GM12875 (cell line): ENCODE results near the gene TMEM214.

Experiments
- H3K4me3 ChIP-seq: one replicate; pipeline ENCODE4 v1.5.1; 2011; ENCODE audit warnings: low read depth, low read length, control low read depth
- TF ChIP-seq, protein P1 (sequence below): IDR thresholded peaks from 2 replicates; pipeline ENCODE4 v1.5.1; 2011; ENCODE audit warnings: low read depth, mild to moderate bottlenecking, control low read depth, inconsistent platforms, low read length, moderate library complexity, borderline replicate concordance; ENCODE audit not compliant: insufficient read depth

The TMEM214 gene

DNA sequence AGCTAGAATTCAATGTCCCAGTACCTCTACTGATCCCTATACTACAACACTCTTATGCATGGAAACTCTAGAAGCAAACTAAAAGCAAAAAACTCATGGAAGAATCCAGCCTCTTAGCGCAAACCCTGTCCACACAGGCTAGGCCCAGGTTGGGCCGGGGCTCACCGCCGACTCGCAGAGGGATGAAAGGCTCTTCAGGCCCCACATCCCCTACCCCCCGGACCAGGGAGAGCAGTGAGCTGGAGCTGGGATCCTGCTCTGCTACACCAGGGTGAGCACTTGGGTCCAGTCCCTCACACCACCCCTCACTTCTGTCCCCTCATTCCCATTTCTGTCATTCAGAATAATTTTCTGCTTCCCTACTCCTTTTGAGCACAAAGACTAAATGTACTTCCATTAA lies 36.7 kb downstream of the TMEM214 start:
- H3K4me3 ChIP-seq = no peak overlapping the region
- TF ChIP-seq, protein P1, sequence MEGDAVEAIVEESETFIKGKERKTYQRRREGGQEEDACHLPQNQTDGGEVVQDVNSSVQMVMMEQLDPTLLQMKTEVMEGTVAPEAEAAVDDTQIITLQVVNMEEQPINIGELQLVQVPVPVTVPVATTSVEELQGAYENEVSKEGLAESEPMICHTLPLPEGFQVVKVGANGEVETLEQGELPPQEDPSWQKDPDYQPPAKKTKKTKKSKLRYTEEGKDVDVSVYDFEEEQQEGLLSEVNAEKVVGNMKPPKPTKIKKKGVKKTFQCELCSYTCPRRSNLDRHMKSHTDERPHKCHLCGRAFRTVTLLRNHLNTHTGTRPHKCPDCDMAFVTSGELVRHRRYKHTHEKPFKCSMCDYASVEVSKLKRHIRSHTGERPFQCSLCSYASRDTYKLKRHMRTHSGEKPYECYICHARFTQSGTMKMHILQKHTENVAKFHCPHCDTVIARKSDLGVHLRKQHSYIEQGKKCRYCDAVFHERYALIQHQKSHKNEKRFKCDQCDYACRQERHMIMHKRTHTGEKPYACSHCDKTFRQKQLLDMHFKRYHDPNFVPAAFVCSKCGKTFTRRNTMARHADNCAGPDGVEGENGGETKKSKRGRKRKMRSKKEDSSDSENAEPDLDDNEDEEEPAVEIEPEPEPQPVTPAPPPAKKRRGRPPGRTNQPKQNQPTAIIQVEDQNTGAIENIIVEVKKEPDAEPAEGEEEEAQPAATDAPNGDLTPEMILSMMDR = no peak

DNA sequence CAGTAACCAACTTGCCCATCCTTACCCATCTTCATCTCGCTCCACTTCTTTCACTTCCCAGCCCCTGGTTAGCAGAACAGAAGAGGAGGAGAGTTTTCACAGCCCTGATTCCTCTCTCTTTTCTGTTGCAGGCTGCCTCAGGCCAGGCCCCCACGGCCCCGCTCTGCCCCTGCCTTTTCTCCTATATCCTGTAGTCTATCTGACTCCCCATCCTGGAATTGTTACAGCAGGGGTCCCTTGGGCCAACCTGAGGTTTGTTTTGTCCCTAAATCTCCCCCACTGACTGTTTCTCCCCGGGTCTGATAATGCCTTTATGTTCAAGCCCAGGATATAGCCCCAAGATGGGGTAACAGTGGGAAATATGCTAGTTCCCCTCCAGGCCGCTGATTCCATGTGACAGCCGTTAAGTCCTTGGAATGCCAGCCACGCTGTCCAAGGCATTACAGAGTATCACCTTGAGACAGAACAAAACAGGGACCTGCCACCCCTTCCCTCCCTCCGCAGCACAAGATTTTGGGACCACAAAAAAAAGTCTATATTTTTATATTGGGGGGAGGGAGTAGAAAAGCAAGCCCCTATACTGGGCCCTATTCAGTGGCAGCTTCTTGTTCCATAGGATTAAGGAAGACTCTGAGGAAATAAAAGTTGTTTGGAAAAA lies 37.3 kb downstream of the TMEM214 start:
- TF ChIP-seq, protein P1 = no peak
- H3K4me3 ChIP-seq = peak overlapping the region; percentile 97

DNA sequence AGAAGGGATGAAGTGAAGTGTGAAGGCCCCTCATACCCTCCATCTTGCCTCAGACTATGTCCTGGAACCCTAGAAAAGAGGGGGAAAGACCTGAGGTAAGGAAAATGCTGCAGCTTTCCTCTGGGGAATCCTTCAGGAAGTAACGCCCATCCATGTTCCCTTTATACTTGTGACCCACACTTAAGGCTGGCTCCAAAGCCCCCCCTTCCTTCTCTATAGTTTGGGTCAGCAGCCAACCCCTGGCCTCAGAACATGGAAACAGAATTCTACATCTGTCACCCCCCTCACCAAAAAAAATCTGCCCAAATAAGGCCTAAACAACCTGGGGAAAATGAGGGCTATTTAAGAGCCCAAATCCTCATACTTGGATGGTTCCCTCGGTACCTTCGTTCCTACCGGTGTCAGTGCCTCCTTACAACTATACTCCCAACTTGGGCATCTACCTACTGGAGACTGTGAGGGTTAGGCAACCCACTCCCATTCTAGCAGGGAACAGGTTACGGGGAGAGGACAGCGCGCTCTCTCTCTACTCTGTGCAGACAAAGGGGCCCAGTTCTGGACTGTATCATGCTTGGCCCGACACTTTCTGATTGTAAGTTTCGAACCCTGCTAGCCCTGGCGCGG lies 38.0 kb downstream of the TMEM214 start:
- TF ChIP-seq, protein P1 = no peak
- peak overlapping the region; percentile 97 for H3K4me3 ChIP-seq

DNA sequence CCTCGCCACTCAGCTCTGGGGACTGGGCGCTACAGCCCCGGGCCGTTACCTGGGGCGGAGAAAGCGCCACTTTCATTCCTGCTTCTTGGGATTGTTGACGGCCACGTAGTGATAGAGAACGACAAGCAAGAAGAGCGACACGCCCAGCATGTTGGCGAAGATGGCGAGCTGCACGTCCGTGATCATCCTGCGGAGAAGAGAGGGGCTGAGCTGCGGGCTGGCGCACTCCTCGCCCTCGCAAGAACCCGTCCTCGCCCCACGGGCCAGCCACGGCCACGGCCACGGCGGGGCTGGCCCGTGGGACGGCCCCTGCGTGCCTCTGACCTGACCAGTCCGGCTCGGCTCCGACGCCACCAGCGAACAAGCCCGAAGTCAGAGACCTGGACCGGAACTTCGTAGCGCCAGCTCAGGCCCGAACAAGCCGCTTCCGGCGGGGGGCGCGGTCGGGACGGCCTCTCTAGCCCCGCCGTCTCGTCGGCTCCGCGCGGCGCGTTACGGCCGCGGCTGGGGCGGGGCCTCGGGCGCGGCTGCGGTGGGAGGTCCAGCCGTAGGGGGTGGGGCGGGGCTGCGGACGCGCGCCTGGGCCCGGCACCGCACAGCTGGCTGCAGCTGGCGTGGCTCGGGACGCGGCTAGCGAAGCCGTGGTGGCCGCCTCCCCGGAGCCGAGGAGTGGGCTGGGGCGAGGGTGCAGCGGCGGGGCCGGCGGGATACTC lies 38.7 kb downstream of the TMEM214 start, which contains the start of gene OST4:
Gene OST4 (minus strand): TSS at position 378 of the 713 bp plus-strand sequence.
- peak within 1 kb of the TSS; percentile 97 for H3K4me3 ChIP-seq
- TF ChIP-seq, protein P1 = peak; percentile 1; the same call in 1 of the 2 replicates

DNA sequence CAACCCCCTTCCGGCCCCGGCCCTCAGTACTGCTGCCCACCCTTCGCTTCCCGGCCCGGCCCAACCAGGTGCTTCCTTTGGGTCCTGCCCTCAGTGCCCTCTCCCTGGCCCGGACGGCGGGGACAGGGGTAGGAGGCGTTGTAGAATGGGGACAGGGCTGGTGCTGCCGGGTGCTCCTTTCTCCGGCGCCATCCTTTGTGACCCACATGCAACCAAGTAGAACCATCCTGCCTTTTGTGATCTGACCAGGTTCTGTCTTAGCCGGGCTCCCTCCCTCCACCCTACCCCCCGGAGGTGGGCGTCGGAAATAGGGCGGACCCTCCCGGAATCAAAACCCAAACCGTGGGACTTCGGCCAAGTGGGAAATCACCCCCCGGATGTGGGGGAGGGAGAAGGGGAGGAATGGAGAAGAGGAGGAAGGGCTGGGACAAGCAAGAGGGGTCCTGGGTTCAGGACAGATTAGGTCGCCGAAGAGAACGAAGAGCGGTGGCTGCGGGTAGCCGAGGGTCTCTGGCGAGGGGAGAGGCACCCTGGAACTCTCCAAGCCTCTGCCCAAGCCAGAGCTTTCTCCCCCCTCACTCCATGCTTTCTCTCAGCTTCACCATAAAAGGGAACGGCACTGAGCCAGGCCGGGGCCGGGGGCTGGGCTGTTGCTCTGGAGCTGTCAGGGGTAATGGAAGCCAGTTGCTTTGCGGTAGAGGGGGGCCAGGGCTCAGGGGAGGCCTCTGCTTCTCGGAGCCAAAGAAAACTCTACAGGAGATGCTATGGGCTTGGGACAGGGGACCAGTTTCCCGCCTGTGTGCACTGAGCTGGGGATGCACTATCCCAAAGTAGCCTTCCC lies 39.4 kb downstream of the TMEM214 start:
- TF ChIP-seq, protein P1 = no peak
- peak overlapping the region; percentile 59 for H3K4me3 ChIP-seq

DNA sequence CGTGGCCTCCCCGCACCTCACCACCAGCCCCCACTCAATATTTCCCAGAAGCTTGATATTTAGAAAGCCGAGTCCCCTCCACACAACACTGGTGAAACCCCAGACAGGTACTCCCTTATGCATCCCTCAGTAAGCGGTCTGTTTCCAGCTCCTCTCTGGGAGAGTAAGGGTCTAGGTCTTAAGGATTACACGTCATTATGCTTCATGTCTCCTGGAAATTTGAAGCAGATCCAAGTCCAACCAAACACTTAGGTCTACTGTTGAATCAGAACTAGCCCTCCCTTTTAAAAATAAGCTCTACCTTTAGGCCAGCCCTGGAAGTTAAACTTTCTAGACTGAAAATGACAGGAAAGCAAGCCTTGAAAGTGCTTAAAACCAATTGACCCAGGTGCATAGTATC lies 40.2 kb downstream of the TMEM214 start:
- TF ChIP-seq, protein P1 = no peak
- H3K4me3 ChIP-seq = no peak overlapping the region
